Measurements from ENCODE around the gene ACOX2. TPM values are rescaled to one million over a fixed set of nuclear protein-coding genes. Genes with fewer than 3 reads are reported as not detected.

Gene ACOX2
- polyA plus RNA-seq, 2 of the 4 experiments (the other 2 are of a cell fraction) = 4.8 to 23.2 TPM

- WGBS (ENCODE audit: missing lambda C conversion rate) = 70% methylated on average over 4 of the region's 4 CpGs
- ChIA-PET POLR2A (no interaction called here), CTCF (interaction anchor here (0.6 to 2.2 kb wide), 7 partner anchors 8 to 93 kb away, joined by 3 to 9 read pairs (median 5); no protein-coding TSS in a partner anchor)
- FAIRE-seq (no peak), ATAC-seq (no peak), DNase-seq (ENCODE audit: low read depth in 1 of 2, low spot score in 1 of 2) (no peak)
- H3K4me3 ChIP-seq = no peak overlapping the region
- peaks cover 36% of the 10 kb centered on the region for H3K4me1 ChIP-seq
- H3K27ac ChIP-seq = peak overlapping the region; percentile 48 to 80; a peak in 5 of 6 replicates
- H3K9me3 ChIP-seq = no peaks in the 10 kb centered on the region
- peak; percentile 70 to 88; a peak in 3 of 4 replicates for TF ChIP-seq CEBPB (IDR thresholded peaks at IDR 0.05)
- TF ChIP-seq EP300 (IDR thresholded peaks at IDR 0.05) = no peak
- TF ChIP-seq HES2 (IDR thresholded peaks at IDR 0.05) = 0 out of 2 replicates have a peak, but pooled peaks have one; percentile 33
- peak overlapping the region; percentile 47 for H3K4me2 ChIP-seq
These were observed 667 bp upstream of the ACOX2 start for GRCh38 chr3:58537412-58538301.

GRCh38 chr3:58535531-58536500 lies 1.2 kb downstream of the ACOX2 start:
- H3K9me3 ChIP-seq = no peaks in the 10 kb centered on the region
- FAIRE-seq (no peak), DNase-seq (ENCODE audit: low read depth in 1 of 2, low spot score in 1 of 2) (peak in 1 of 2 experiments; percentile 76), ATAC-seq (peak in 1 of 2 experiments; percentile 65; a peak in 4 of 6 replicates)
- WGBS (ENCODE audit: missing lambda C conversion rate) = 11% methylated on average over 2 of the region's 2 CpGs
- no peak overlapping the region for H3K4me3 ChIP-seq
- peak overlapping the region; percentile 48 to 80 for H3K27ac ChIP-seq
- H3K4me1 ChIP-seq = peaks cover 47% of the 10 kb centered on the region
- TF ChIP-seq HOXA7 (CRISPR knock-in tag; IDR thresholded peaks at IDR 0.05) (no peak), BHLHE40 (IDR thresholded peaks at IDR 0.05; ENCODE audit: low read depth, low read length) (no peak), HDAC2 (IDR thresholded peaks at IDR 0.05) (no peak), REST (IDR thresholded peaks at IDR 0.05) (no peak), MYC (IDR thresholded peaks at IDR 0.05; ENCODE audit: borderline replicate concordance, low read length) (no peak), PBX3 (IDR thresholded peaks at IDR 0.05) (no peak)
- CTCF ChIA-PET = interaction anchor here (0.5 to 1.2 kb wide), 4 partner anchors 34 to 587 kb away, joined by 3 read pairs; partner anchors contain the start of gene KCTD6
- POLR2A ChIA-PET = no interaction called here
- H3K4me2 ChIP-seq = peak overlapping the region; percentile 47

GRCh38 chr3:58534592-58535494 lies 2.1 kb downstream of the ACOX2 start:
- ATAC-seq (no peak), DNase-seq (ENCODE audit: low read depth in 1 of 2, low spot score in 1 of 2) (no peak), FAIRE-seq (no peak)
- peaks cover 47% of the 10 kb centered on the region for H3K4me1 ChIP-seq
- ChIA-PET CTCF (interaction anchor here (0.8 to 2.0 kb wide), 9 partner anchors 35 to 228 kb away, joined by 3 to 9 read pairs (median 3); partner anchors contain the start of genes HTD2, KCTD6 and RPP14), POLR2A (no interaction called here)
- no peaks in the 10 kb centered on the region for H3K9me3 ChIP-seq
- H3K27ac ChIP-seq = peak overlapping the region in 1 of 2 experiments; percentile 80; a peak in 3 of 6 replicates
- 80% methylated on average over 5 of the region's 9 CpGs for WGBS (ENCODE audit: missing lambda C conversion rate)
- H3K4me2 ChIP-seq = no peak overlapping the region
- H3K4me3 ChIP-seq = no peak overlapping the region
- TF ChIP-seq ZC3H11A (IDR thresholded peaks at IDR 0.05) = no peak
- no peak for TF ChIP-seq EHF (CRISPR knock-in tag; IDR thresholded peaks at IDR 0.05)
- TF ChIP-seq HOXB5 (CRISPR knock-in tag; IDR thresholded peaks at IDR 0.05) = no peak
- TF ChIP-seq REST (IDR thresholded peaks at IDR 0.05) = no peak
- TF ChIP-seq FOXS1 (CRISPR knock-in tag; IDR thresholded peaks at IDR 0.05) = no peak
- TF ChIP-seq BCL3 (IDR thresholded peaks at IDR 0.05) = no peak
- no peak for TF ChIP-seq PHF8 (IDR thresholded peaks at IDR 0.05; ENCODE audit: borderline replicate concordance, low read depth)
- no peak for TF ChIP-seq KDM1A (IDR thresholded peaks at IDR 0.05; ENCODE audit: low read depth)
